Kasumi-1 (cell line): ENCODE data around the gene PAX8.
A peak's percentile ranks its signal among the peaks of the same experiment; 100 is the strongest.

ENCODE experiments used
- DNase-seq, 2 experiments: peaks; one replicate each; lab custom pipeline; 2025; lab: John Stamatoyannopoulos, UW

Gene PAX8

DNA sequence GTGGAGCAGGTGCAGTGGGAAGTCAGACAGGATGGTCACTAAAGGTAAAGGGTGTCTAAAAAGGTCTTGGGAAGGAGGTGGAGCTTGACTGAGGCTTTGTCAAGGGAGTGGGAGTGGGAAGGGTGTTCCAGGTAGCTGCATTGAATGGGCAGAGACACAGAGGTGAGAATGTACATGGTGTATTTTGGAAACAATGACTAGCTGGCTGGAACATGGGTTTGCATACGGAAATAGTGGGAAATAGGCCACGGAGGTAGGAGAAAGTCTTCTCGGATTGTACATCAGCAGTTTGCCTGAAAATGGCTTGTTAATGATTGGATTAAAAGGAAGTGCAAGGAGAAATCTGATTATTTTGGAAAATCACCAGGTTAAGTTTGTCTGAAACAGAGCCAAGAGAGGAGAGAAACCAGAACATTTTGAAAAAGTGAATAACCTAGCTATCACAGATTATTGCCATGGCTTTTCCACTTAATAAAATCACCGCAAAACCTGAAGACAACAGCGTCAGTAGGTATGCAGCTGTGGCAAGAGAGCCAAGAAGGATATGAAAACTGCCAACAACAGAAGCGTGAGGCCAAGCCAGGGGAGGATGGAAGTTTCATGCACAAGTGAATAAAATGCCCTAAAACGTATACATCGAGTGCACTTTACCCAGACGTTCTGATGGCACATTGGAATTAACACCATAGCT lies 13.9 kb downstream of the PAX8 start:
- DNase-seq: no peak

DNA sequence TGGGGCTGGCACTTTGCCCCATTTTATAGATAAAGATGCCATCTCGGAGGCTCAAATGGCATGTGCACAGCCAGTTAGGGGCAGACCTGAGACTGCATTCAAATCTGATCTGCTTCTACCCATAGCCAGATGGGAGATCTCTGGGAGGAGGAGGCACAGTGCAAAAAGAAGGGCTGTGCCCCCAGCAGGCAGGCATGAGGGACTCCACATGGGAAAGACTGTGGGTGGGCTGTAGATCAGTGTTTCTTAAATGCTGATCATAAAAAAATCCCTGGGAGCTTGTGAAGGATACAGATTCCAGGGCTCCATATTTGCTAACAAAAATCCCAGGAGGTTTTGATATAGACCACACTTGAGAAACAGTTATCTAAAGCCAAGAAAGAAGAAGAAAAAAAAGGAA lies 15.2 kb downstream of the PAX8 start:
- no peak for DNase-seq

DNA sequence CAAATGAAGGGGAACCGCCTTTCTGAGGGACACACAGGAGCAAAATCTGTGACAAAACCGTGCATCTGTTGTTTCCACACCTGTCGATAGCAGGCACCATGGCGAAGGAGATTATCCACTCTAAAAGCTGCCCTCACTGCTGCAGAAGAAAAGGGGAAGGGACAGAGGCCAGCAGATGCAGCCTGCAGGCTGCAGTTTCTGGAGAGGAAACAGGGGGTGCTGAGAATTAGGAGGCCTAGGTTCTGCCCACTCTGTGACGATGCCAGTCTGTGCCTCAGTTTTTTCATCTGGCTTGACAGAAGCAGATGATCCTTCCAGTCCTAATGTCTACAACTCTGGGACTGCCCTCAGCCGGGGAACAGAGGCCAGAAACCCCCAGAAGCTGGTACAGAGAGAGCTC lies 17.7 kb downstream of the PAX8 start:
- DNase-seq: peak; percentile 75 to 80

- no peak for DNase-seq
These were observed 20.1 kb downstream of the PAX8 start for GRCh38 chr2:113258471-113259147.

DNA sequence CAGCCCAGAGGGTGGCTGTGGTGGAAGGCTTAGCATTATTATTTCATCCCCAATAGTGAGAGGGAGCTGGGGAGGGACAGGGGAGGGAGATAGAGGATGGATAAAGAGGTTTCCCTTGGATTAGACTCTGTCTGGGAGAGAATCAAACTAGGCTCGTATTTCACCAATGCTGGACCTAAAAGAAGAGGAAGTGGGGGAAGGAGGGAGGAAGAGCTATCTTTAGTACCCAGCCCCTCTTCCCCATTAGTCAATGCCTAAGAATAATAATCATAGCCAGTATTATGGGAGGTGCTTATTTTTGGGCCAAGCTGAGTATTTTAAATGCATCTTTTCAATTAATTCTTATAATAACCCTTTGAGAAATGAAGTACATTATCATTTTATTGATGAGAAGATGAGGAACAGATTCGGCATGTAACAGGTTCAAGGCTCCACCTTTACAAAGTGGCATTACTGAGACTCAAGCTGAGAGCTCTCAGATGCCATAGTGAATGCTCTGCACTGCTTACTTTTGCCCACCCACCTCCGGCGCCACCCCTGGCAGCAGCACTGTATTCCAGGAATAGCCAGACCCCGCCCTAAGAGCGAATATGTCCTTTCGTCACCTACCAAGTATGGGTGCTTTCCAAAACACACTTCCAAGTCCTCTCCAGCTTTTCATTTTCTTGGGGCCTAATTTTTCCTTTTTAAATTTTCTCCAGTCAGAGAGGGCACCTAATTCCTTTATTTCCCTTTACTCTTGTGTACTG lies 21.0 kb downstream of the PAX8 start:
- DNase-seq: peak; percentile 85 to 87

GRCh38 chr2:113255140-113256070 lies 23.3 kb downstream of the PAX8 start:
- no peak for DNase-seq

- DNase-seq: no peak
These were observed 25.3 kb downstream of the PAX8 start for GRCh38 chr2:113253453-113253852.

- DNase-seq: no peak
These were observed 26.6 kb downstream of the PAX8 start for GRCh38 chr2:113252047-113252590.

DNA sequence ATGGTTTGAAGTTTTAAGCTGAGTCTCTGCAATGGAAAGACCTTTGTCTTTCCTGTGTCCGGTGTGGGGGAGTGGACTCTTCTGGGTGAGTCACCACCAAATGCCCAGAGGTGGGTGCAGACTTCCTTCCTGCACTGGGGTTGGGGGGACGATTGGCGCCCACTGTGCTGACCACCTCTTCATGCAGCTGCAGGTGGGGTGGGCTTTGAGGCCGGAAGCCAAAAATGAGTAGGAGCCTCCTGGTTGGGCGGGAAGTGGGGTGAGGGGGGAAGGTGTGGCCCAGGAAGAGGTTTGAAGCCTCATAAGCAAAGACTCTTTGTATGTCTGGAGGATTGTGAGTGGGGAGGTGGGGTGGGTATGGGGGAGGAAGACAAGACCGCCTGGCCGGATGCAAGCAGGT lies 27.6 kb downstream of the PAX8 start:
- DNase-seq: no peak

DNA sequence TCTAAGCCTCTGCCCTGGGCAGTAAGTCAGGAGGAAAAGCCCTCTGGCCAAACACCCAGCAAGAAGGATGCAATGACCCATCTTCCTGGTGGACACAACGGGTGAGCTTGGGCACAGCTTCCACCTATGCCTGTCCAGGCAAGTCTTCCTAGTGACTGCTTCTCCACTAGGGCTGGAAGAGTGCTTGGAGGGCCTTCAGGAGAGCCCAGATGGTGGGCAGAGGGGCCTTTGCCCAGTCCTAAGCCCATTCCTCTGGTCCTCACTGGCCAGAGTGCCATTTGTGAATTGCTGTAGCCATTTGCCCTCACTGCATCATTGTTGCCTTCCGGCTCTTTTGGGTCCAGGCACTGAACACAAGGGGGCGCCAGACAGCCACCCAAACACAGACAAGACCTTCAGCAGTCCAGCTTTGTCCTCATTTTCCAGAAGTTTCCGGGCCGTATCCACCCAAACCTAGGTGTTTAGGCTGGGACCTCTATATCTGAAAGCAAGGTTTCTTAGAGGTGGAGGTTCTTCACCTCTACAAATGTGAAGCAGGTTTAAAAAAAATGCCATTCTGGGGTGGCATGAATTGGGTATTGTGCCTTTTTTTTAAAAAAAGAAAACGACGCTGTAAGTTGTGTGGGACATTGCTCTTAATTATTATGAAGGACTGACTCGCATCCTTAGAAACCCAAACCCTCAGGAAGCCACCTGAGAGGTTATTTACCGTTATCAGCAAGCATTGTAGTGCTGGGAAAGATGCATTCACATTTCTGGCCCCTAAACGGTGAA lies 29.5 kb downstream of the PAX8 start:
- peak; percentile 55 to 72 for DNase-seq

- DNase-seq: no peak
These were observed 32.1 kb downstream of the PAX8 start for GRCh38 chr2:113246606-113247005.

DNA sequence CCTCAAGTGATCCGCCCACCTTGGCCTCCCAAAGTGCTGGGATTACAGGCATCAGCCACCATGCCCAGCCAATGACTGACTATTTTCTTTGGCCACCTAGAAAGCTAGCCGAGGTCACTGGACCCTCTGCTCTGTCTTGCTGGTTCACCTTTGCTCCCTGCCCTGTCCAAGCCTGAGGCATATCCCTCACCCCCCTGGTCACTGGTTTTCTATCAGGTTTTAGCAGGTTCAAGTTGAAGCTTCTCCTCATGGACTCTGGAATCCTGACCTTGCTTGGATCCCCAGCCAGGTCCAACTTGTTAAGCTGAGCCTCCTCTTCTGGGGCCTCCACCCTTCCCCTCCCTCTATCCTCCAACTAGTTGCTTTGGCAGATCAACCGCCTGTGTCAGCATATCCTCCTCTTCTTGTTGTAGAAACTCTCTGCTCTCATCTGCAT lies 33.4 kb downstream of the PAX8 start:
- no peak for DNase-seq

GRCh38 chr2:113242327-113242726 lies 36.4 kb downstream of the PAX8 start:
- no peak for DNase-seq

DNA sequence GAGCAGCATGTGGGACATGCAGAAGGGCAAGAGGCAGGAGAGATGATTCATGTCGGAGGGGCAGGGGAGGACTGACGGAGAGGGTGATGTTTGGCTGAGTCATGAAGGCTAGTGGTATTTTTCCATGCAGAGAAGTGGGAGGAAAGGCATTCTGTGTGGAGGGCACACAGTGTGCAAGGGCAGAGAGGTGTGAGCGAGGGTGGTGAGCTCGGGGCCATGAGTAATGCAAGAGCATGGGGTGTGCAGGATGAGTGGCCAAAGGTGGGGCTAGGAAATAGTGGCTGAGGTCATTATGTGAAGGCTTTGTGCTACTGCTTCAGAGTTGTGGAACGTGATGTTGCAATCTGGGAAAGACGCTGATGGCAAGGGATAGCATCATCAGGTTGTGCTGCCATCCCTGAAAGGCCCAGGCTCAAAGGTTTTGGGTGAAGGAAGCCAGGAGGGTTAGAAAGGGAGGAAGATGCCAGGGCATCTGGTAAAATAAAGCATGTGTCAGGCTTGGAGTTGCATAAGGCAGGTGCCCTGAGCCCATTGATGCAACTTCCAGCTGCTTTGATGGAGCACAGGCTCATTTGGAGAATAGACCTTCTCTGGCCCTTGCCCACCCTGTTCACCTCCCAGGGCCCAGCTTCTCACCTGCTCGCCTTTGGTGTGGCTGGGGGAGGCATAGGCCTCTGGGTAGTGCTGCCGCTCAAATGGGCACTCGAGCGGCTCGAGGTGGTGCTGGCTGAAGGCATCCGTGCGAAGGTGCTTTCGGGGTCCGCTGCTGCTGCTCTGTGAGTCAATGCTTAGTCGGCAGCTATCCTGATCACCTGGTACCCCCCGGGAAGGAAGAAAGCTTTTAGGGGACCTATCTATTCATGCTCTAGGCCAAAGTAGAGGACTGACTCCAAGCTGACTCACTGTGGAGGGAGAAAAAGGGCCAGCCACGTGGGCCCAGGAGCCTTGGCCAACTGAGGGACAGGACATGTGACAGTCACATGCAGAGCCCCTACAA lies 37.5 kb downstream of the PAX8 start:
- DNase-seq: peak; percentile 71 to 73

GRCh38 chr2:113240150-113240914 lies 38.4 kb downstream of the PAX8 start:
- peak; percentile 28 to 32 for DNase-seq

- DNase-seq: no peak
These were observed 39.6 kb downstream of the PAX8 start for GRCh38 chr2:113238871-113239839.

DNA sequence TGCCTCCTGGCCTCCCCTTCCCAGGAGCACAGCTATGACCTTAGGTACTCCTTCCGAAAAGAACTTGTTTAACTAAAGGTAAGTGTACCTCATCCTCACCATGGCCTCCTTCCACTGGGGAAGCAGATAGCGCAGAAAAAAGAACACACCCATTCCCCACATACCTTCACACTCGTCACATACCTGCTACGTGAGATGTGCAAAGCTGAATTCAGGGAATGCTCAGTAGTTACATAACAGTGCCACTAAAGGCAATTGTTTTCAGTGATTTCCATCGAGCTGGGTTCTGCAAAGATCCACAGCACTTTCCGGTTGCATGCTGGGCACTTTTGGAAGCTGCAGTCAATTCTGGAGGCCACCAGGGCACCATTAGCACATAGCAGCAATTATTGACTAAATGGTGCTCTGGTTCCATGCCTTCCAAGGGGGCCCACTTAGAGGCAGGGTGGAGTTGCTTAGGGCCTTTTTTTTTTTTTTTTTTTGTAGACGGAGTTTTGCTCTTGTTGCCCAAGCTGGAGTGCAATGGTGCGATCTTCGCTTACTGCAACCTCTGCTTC lies 41.0 kb downstream of the PAX8 start:
- no peak for DNase-seq
